Activated naive CD4-positive, alpha-beta T cell (primary cell): Measurements from ENCODE around the gene COMMD3.
A peak's percentile ranks its signal among the peaks of the same experiment; 100 is the strongest.
"Not testable (repeated sequence)": the region's sequence is repeated elsewhere in the genome, so short reads cannot be mapped to it uniquely, and the experiment has no call there.

ENCODE experiments used
- DNase-seq, 4 experiments: peaks; one replicate each; lab custom pipeline; 2025; lab: John Stamatoyannopoulos, UW

Gene COMMD3

GRCh38 chr10:22316286-22317075, at the start of gene COMMD3:
TSS of gene COMMD3 (plus strand) at chr10:22316388. CDS start at chr10:22316418, 30 bp downstream.
- DNase-seq, result peak; percentile 34 to 72 (median 54)

- no peak for DNase-seq
These were observed 47.7 kb upstream of the COMMD3 start for GRCh38 chr10:22268503-22268902.

DNA sequence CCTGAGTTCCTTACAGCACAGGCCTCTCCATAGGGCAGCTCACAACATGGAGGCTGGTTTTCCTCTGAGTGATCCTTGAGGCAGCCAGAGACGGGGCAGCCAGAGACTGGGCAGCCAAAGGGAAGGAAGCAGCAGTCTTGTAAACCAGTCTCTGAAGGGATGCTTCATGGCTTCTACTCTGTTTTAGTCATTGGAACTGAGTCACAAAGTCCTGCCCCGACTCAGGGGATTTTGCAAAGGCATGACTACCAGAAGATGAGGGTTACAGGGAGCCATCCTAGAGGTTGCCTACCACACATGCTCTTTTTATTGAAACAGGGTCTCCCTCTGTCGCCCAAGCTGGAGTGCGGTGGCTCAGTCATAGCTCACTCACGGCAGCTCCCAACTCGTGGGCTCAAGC, 44.4 kb upstream of the COMMD3 start:
- no peak for DNase-seq

DNA sequence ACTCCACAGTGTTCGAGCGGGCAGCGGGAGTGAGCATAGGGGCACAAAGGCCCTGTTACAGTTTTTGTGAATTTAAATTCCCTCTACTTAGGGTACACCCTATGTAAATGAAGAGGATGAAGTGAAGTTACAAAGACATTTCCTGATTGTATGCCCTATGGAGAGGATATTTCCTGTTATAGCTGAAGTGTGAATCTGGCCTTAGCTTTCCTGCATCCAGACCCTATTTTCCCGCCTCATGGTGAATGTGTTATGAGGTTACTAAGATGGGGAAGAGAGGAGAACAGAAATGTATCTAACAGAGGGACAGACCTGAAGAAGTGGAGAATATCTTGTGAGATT, 37.8 kb upstream of the COMMD3 start:
- DNase-seq, result no peak

- DNase-seq, result no peak
These were observed 36.1 kb upstream of the COMMD3 start for GRCh38 chr10:22280078-22280477.

DNA sequence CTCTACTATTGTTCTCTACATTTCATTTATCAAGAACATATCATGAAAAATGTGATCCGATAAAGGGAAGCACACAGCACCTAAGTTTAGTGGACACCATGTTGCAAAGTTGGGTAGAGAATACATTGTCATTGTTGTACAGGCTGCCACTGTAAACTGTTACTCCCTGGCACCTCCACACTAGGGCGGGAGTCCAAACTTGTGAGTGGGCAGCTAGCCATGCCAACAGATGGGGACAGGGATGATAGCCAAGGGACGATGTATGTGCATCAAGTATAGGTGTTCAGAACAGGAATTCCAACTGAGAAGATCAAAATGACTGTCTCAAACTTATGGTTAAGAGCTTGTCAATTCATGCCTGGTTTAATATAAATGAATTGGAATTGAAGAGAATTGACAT, 31.1 kb upstream of the COMMD3 start:
- DNase-seq, result no peak

DNA sequence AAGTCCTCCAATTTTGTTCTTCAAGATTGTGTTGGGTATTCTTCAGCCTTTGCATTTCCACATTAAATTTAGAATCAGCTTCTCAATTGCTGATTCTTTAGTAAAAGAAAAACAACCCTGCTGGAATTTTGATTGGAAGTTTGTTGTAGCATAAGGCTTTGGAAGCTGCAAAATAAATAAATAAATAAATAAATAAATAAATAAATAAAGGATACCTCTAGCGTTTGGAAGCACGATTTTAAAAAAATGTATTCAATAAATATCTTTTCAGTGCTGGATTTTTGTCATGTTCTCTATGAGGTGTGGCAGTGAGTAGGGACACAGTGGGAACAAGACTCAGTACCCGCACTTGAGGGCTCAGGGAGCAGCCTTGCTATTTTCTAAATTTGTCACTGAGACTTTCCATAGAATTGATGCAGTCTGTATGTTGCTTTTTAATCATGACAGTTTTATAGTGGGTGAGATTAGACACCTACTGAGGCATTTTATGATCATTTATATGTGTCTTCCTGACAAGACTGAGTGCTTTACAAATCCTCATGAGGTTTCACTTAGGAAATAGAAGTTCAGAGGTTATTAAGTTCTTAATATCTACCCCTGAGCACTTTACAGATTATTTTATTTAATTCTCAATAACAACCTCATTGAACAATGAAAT, 22.3 kb upstream of the COMMD3 start:
- DNase-seq, result no peak

DNA sequence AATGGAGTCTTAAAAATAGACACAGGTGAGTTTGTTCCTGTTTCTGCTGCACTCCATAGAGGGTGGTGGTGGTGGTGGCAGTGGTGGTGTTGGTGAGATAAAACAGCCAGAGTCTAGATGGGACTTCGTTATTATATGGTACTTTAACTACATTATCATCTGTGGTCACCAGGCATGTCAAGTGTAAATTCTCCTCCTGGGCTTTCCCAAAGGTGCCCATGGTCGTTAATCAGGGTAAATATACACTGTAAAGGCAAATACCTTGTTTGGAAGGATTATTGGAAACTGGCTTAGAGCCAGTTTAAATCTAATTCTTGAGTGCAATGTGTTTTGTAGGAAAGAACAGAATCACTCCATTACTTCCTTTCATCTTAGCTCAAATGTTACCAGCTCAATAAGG, 21.5 kb upstream of the COMMD3 start:
- DNase-seq, result no peak

GRCh38 chr10:22301193-22301592, 15.0 kb upstream of the COMMD3 start:
- no peak for DNase-seq

GRCh38 chr10:22303461-22303860, 12.7 kb upstream of the COMMD3 start:
- no peak for DNase-seq

DNA sequence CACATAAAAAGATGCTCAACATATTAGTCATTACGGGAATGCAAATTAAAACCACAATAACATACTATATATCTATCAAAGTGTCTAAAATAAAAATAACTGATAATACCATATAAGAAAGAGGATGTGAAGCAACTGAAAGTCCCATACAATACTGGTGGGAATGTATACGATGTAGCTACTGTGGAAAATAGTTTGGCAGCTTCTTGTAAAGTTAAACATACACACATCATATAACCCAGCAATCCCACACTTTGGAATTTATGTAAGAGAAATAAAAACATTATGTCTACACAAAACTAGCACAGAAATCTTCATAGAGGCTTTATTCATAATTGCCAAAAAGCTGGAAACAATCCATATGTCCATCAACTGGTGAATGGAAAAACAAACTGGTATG, 10.5 kb upstream of the COMMD3 start:
- no peak for DNase-seq

- DNase-seq, result no peak
These were observed 7.8 kb upstream of the COMMD3 start for GRCh38 chr10:22308390-22308789.

- no peak for DNase-seq
These were observed 6.8 kb upstream of the COMMD3 start for GRCh38 chr10:22309180-22310000.

DNA sequence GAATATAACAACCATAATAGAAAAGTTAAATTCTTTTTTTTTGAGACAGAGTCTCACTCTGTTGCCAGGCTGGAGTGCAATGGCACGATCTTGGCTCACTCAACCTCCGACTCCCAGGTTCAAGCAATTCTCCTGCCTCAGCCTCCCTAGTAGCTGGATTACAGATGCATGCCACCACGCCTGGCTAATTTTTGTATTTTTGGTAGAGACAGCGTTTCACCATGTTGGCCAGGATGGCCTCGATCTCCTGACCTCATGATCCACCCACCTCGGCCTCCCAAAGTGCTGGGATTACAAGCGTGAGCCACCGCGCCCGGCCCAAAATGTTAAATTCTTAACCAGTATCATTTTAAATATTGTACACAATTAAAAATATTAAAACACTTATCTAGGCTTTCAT, 6.2 kb upstream of the COMMD3 start:
- not testable (repeated sequence) for DNase-seq

GRCh38 chr10:22310928-22311327, 5.3 kb upstream of the COMMD3 start:
- no peak for DNase-seq

DNA sequence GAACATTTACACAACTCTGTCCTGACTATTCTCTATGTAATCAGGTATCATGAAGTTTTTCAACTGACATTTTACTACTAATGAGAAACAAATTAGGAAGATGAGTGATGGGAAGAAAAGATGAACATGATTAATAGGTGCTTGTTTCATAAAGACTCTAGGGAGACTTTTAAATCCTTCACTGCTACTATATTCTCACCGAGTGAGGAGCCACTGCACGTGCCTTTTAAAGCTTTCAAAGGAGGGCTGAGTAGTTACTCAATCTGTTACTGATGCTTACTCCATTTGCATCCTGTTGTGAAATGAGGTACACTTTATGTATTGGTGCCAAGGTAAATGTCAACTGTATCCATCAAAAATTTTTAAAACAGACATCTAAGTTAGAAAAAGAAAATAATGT, 1.3 kb upstream of the COMMD3 start:
- no peak for DNase-seq

DNA sequence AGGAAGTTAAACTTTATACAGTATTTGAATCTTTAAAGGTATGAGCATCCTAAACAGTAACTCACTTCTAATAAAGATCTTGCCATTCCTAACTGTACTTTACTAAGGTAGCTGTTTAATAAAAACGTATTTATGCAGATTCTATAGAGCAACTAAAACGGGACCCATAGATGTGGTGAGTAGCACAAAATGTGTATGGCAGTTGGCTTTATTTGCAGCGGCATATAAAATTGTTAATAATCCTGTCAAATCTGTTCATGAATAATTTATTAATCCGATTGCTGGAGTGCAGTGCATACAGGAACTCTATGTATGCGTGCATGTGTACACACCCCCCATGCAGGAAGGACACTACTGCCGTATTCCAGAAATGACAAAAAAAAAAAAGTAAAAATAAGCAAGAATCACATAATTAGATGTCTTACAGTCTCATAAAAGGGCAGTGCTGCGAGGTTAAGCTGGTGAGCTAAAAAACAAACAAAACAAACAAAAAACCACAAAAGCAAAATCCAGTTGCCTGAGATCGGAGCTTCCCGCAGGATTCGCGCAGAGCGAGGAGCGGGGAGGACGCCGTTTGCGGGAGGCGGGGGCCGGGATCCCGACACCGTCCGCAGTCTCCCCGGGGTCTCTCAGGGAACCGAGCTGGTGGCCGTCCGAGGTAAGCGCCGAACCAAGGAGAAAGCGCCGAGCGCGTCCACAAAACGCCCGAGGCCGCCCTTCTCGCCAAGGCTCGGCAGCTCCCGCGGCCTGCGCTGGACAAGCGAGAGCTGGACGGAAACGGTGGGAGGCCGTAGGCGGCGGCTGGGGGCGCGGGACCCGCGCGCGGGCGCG, 518 bp upstream of the COMMD3 start:
- DNase-seq, result no peak

- no peak for DNase-seq
These were observed 835 bp downstream of the COMMD3 start for GRCh38 chr10:22317076-22317370.

DNA sequence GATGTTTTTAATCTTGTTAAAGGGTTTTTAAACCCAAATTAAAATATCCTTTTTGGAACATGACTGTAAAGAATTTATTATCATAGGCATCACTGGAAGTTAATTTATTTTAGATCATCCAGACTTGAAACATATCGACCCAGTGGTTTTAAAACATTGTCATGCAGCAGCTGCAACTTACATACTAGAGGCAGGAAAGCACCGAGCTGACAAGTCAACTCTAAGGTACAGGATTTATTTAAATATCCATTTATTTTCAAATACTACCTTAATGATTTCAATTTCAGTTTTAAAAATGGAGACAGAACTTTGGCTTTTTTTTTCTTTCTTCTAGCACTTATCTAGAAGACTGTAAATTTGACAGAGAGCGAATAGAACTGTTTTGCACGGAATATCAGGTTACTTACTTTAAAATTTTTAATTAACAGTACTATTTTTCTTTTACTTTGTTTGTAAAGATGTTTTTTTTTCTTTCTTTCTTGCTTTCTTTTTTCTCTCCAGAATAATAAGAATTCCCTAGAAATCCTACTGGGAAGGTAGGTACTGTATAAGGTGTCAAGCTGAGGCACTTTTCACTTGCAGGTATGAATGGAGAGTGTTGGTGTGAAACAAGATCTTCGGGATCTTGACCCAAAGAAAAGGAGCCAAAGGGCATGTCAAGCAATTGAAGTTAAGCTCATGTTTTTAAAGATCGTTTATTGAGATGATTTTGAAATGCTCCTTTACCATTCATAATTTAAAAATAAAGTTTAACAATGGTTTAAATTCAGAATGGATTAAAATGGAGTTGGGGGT, 1.8 kb downstream of the COMMD3 start:
- no peak for DNase-seq

DNA sequence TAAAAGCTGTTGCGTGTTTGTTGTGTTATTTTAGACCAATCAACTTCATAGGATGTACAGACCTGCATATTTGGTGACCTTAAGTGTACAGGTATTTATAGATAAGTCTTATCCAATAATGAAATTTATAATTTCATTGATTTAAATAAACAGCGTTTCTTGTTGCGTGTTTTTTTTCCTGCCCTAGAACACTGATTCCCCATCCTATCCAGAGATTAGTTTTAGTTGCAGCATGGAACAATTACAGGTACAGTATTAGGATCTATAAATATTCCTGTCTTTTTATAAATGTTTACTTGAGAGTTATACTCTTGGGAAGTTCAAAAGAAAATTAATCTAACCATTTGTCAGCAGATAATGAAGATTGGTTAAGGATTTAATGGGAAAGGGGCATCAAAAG, 2.6 kb downstream of the COMMD3 start:
- DNase-seq, result no peak

DNA sequence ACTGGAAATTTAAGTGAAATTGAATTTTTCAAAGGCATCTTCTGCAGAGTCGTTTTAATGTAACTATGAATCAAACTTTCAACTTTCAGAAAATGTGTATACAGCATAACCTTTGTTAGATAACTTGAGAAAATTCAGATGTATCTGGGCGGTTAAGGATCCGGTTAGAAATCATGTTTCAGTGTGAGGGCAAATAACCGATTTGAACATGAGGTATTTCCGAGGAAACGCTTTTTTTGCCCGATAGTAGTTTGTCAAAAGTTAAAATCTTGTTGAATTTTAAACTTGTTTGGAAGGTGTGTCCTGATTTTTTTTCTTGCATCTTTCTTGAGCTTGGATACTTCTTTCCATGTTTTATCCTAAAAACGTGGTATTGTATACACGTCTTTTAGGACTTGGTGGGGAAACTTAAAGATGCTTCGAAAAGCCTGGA, 3.4 kb downstream of the COMMD3 start:
- no peak for DNase-seq
